Vagina (tissue), 2 donors: Measurements from ENCODE around the gene IQGAP2. TPM values are rescaled to one million over a fixed set of nuclear protein-coding genes. Genes with fewer than 3 reads are reported as not detected.

Experiments
- DNase-seq, 2 donors: peaks; one replicate each; pipeline ENCODE4 v3.0.0-alpha.2; 2017; ENCODE audit errors: extremely low spot score in 2 of 2
- H3K27ac ChIP-seq: fragments of 200-600 bp; sonication (generic); one replicate; pipeline ENCODE4 v1.5.1; 2019
- H3K27me3 ChIP-seq: fragments of 200-600 bp; sonication (generic); one replicate; pipeline ENCODE4 v1.5.1; 2019
- H3K36me3 ChIP-seq, 2 donors: fragments of 200-600 bp; sonication (generic); one replicate each; pipeline ENCODE4 v1.5.1; 2017 to 2019
- H3K4me1 ChIP-seq: fragments of 200-600 bp; sonication (generic); one replicate; pipeline ENCODE4 v1.5.1; 2019
- H3K4me3 ChIP-seq, 2 donors: fragments of 200-600 bp; sonication (generic); 1 replicate in 1 of 2; 2 replicates in 1 of 2; pipeline ENCODE4 v1.5.1; 2016 to 2019
- H3K9me3 ChIP-seq: fragments of 200-600 bp; sonication (generic); one replicate; pipeline ENCODE4 v1.5.1; 2019
- CTCF ChIP-seq, 3 experiments: fragments of 450-650 bp in 2 of 3; fragments of 200-600 bp in 1 of 3; sonication (generic) in 1 of 3; IDR thresholded peaks; one replicate each; pipeline ENCODE4 v1.5.1; 2017 to 2019; ENCODE audit warnings: antibody characterized with exemption in 3 of 3, mild to moderate bottlenecking in 2 of 3, moderate library complexity in 2 of 3
- POLR2A ChIP-seq, 2 donors: fragments of 450-650 bp; IDR thresholded peaks; one replicate each; pipeline ENCODE4 v1.6.1; 2017; ENCODE audit warnings: antibody characterized with exemption in 2 of 2, mild to moderate bottlenecking in 2 of 2, moderate library complexity in 2 of 2
- POLR2AphosphoS5 ChIP-seq, 2 donors: sonication (generic); formaldehyde crosslinking; IDR thresholded peaks; one replicate each; pipeline ENCODE4 v1.9.0; 2017; ENCODE audit warnings: antibody characterized with exemption in 2 of 2, mild to moderate bottlenecking in 2 of 2, low read depth in 1 of 2; ENCODE audit not compliant: insufficient read depth in 1 of 2
- intact Hi-C: fragments of 100-400 bp; cut with DNase I; formaldehyde crosslinking; loops from one replicate; pipeline ENCODE4 v1.15.1; 2023
- total RNA-seq: library from RNA; depleted of rRNA; stranded (reverse); fragments of >200 nt; gene quantifications from one replicate; pipeline ENCODE4 v1.2.3, GENCODE V29; 2016

IQGAP2 gene
- total RNA-seq, 1 donor from 2014 or later, result 8.6 TPM

- no peak for DNase-seq
- TF ChIP-seq POLR2AphosphoS5 (IDR thresholded peaks at IDR 0.05; ENCODE audit: insufficient read depth in 1 of 2, low read depth in 1 of 2) (no peak), POLR2A (IDR thresholded peaks at IDR 0.05) (no peak), CTCF (IDR thresholded peaks at IDR 0.05) (no peak)
- no peak overlapping the region for H3K4me3 ChIP-seq
- H3K36me3 ChIP-seq, result no peaks in the 10 kb centered on the region
- peaks cover 4% of the 10 kb centered on the region for H3K4me1 ChIP-seq
- H3K27ac ChIP-seq, result no peak overlapping the region
- intact Hi-C loops, result no loop called here
- H3K27me3 ChIP-seq, result no peaks in the 10 kb centered on the region
- no peaks in the 10 kb centered on the region for H3K9me3 ChIP-seq
These were observed 16.7 kb upstream of the IQGAP2 start for GRCh38 chr5:76386360-76386759.

- Histone ChIP-seq H3K9me3 (no peaks in the 10 kb centered on the region), H3K27me3 (no peaks in the 10 kb centered on the region), H3K4me3 (no peak overlapping the region), H3K4me1 (peaks cover 4% of the 10 kb centered on the region), H3K27ac (no peak overlapping the region), H3K36me3 (no peaks in the 10 kb centered on the region)
- TF ChIP-seq POLR2A (IDR thresholded peaks at IDR 0.05) (no peak), POLR2AphosphoS5 (IDR thresholded peaks at IDR 0.05; ENCODE audit: insufficient read depth in 1 of 2, low read depth in 1 of 2) (no peak), CTCF (IDR thresholded peaks at IDR 0.05) (no peak)
- intact Hi-C loops, result no loop called here
- DNase-seq, result no peak
These were observed 14.8 kb upstream of the IQGAP2 start for GRCh38 chr5:76388236-76388635.

- no peak overlapping the region for H3K4me3 ChIP-seq
- intact Hi-C loops, result no loop called here
- peaks cover 4% of the 10 kb centered on the region for H3K4me1 ChIP-seq
- TF ChIP-seq POLR2A (IDR thresholded peaks at IDR 0.05) (no peak), CTCF (IDR thresholded peaks at IDR 0.05) (no peak), POLR2AphosphoS5 (IDR thresholded peaks at IDR 0.05; ENCODE audit: insufficient read depth in 1 of 2, low read depth in 1 of 2) (no peak)
- no peaks in the 10 kb centered on the region for H3K9me3 ChIP-seq
- H3K27ac ChIP-seq, result no peak overlapping the region
- no peaks in the 10 kb centered on the region for H3K36me3 ChIP-seq
- no peak for DNase-seq
- H3K27me3 ChIP-seq, result no peaks in the 10 kb centered on the region
These were observed 14.1 kb upstream of the IQGAP2 start for GRCh38 chr5:76388791-76389512.

GRCh38 chr5:76389513-76390154 is 13.5 kb upstream of the IQGAP2 start:
- intact Hi-C loops, result no loop called here
- no peak for DNase-seq
- Histone ChIP-seq H3K9me3 (no peaks in the 10 kb centered on the region), H3K4me1 (peaks cover 4% of the 10 kb centered on the region), H3K4me3 (no peak overlapping the region), H3K27ac (no peak overlapping the region), H3K36me3 (no peaks in the 10 kb centered on the region), H3K27me3 (no peaks in the 10 kb centered on the region)
- TF ChIP-seq POLR2AphosphoS5 (IDR thresholded peaks at IDR 0.05; ENCODE audit: insufficient read depth in 1 of 2, low read depth in 1 of 2) (no peak), CTCF (IDR thresholded peaks at IDR 0.05) (no peak), POLR2A (IDR thresholded peaks at IDR 0.05) (no peak)

- DNase-seq, result no peak
- no peak for TF ChIP-seq CTCF (IDR thresholded peaks at IDR 0.05)
- TF ChIP-seq POLR2AphosphoS5 (IDR thresholded peaks at IDR 0.05; ENCODE audit: insufficient read depth in 1 of 2, low read depth in 1 of 2), result no peak
- no peak for TF ChIP-seq POLR2A (IDR thresholded peaks at IDR 0.05)
- no peaks in the 10 kb centered on the region for H3K27me3 ChIP-seq
- H3K4me1 ChIP-seq, result peaks cover 4% of the 10 kb centered on the region
- H3K4me3 ChIP-seq, result no peak overlapping the region
- H3K27ac ChIP-seq, result no peak overlapping the region
- H3K9me3 ChIP-seq, result no peaks in the 10 kb centered on the region
- H3K36me3 ChIP-seq, result no peaks in the 10 kb centered on the region
- intact Hi-C loops, result no loop called here
These were observed 12.1 kb upstream of the IQGAP2 start for GRCh38 chr5:76391014-76391413.
